CD4-positive, alpha-beta T cell treated with Interleukin-6 at 100 ng/mL for 8 hours (primary cell): ENCODE results near the gene TGFBI.

ENCODE experiments used
- DNase-seq: peaks from one replicate; pipeline ENCODE4 v3.0.0-alpha.2; 2020; ENCODE audit warnings: mixed read lengths, low spot score

Gene TGFBI

GRCh38 chr5:136094189-136094912 is 65.6 kb downstream of the TGFBI start:
- no peak for DNase-seq

- DNase-seq, result no peak
Measured at GRCh38 chr5:136094913-136095641, 66.3 kb downstream of the TGFBI start.

- no peak for DNase-seq
Measured at GRCh38 chr5:136098176-136098575, 69.4 kb downstream of the TGFBI start.

- no peak for DNase-seq
Measured at GRCh38 chr5:136099870-136100269, 71.1 kb downstream of the TGFBI start.

- no peak for DNase-seq
Measured at GRCh38 chr5:136101884-136102283, 73.1 kb downstream of the TGFBI start.

- no peak for DNase-seq
Measured at GRCh38 chr5:136103118-136103517, 74.3 kb downstream of the TGFBI start.

GRCh38 chr5:136104306-136104965 is 75.6 kb downstream of the TGFBI start:
- DNase-seq, result no peak

- DNase-seq, result no peak
Measured at GRCh38 chr5:136106351-136107031, 77.7 kb downstream of the TGFBI start.

GRCh38 chr5:136108180-136108611 is 79.4 kb downstream of the TGFBI start:
- DNase-seq, result no peak

- DNase-seq, result no peak
Measured at GRCh38 chr5:136108766-136109165, 80.0 kb downstream of the TGFBI start.

GRCh38 chr5:136109453-136110135 is 80.8 kb downstream of the TGFBI start:
- no peak for DNase-seq
